Measurements from ENCODE around the gene NPM1.

DNA sequence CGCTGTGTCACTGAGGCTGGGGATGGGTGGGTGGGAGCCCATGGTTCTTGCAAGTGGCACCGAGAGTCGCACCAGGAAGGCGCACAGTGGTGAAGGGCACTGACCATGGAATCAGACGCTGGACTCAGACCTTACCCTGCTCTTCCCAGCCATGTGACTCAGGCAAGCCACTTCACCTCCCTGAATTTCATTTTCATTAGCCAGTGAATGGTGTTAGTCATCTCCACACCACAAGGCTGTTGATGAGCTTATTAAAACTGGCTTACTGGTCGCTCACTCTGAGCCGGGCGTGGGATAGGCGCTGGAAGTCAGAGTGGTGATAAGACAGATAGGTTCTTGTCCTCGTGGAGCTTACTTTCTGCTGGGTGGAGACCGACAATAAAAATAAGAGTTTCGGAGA is 56.9 kb downstream of the NPM1 start:
- TF ChIP-seq, protein P1, sequence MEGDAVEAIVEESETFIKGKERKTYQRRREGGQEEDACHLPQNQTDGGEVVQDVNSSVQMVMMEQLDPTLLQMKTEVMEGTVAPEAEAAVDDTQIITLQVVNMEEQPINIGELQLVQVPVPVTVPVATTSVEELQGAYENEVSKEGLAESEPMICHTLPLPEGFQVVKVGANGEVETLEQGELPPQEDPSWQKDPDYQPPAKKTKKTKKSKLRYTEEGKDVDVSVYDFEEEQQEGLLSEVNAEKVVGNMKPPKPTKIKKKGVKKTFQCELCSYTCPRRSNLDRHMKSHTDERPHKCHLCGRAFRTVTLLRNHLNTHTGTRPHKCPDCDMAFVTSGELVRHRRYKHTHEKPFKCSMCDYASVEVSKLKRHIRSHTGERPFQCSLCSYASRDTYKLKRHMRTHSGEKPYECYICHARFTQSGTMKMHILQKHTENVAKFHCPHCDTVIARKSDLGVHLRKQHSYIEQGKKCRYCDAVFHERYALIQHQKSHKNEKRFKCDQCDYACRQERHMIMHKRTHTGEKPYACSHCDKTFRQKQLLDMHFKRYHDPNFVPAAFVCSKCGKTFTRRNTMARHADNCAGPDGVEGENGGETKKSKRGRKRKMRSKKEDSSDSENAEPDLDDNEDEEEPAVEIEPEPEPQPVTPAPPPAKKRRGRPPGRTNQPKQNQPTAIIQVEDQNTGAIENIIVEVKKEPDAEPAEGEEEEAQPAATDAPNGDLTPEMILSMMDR (IDR thresholded peaks at IDR 0.05): no peak
- TF ChIP-seq POLR2A (IDR thresholded peaks at IDR 0.05): no peak
